Esophagus squamous epithelium (tissue), 4 donors: ENCODE data around the gene NOSTRIN.

Experiments used
- POLR2A ChIP-seq, 4 donors: fragments of 450-650 bp; IDR thresholded peaks; one replicate each; pipeline ENCODE4 v1.6.1; 2017; ENCODE audit warnings: antibody characterized with exemption in 4 of 4, mild to moderate bottlenecking in 4 of 4, moderate library complexity in 3 of 4
- TF ChIP-seq, protein P1 (sequence below), 6 experiments: fragments of 450-650 bp in 4 of 6; fragments of 200-600 bp in 2 of 6; sonication (generic) in 2 of 6; IDR thresholded peaks; one replicate each; pipeline ENCODE4 v1.5.1; 2016 to 2019; ENCODE audit warnings: antibody characterized with exemption in 6 of 6, mild to moderate bottlenecking in 4 of 6, moderate library complexity in 4 of 6

DNA sequence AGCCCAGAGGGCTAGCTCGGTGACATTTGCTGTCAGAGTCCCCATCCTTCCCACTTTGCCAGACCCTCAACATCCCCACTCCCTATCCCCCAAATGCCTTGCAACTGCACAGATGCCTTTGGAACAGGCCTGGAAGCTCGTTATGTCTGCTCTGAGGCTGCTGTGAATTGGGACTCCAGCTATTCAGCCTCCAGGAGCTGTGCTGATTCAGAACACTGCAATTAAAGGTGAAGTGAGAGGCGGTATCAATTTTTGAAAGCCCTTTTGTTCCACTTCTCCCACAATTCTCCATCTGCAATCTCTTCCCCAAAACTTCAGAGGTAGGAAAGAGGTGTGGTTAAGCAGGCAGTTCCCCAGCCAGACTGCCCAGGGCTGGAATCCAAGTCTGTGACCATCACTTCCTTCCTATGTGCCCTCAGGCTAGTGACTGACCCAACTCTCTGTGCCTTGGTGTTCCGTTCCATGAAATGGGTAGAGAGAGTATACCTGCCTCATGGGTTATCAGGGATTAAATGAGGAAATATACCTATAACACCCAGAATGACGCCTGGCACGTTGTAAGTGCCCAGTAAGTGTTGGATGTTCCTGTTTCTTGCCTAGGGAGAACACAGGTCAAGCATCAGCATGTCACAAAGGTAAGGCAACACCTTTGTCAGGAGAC is 17.5 kb downstream of the NOSTRIN start:
- TF ChIP-seq, protein P1, sequence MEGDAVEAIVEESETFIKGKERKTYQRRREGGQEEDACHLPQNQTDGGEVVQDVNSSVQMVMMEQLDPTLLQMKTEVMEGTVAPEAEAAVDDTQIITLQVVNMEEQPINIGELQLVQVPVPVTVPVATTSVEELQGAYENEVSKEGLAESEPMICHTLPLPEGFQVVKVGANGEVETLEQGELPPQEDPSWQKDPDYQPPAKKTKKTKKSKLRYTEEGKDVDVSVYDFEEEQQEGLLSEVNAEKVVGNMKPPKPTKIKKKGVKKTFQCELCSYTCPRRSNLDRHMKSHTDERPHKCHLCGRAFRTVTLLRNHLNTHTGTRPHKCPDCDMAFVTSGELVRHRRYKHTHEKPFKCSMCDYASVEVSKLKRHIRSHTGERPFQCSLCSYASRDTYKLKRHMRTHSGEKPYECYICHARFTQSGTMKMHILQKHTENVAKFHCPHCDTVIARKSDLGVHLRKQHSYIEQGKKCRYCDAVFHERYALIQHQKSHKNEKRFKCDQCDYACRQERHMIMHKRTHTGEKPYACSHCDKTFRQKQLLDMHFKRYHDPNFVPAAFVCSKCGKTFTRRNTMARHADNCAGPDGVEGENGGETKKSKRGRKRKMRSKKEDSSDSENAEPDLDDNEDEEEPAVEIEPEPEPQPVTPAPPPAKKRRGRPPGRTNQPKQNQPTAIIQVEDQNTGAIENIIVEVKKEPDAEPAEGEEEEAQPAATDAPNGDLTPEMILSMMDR (IDR thresholded peaks at IDR 0.05): no peak
- no peak for TF ChIP-seq POLR2A (IDR thresholded peaks at IDR 0.05)
